ENCODE results near the gene ALOX12B. TPM values are rescaled to one million over a fixed set of nuclear protein-coding genes. Genes with fewer than 3 reads are reported as not detected.
A peak's percentile ranks its signal among the peaks of the same experiment; 100 is the strongest.

Gene ALOX12B
- total and polyA plus RNA-seq, 4 donors = not detected

DNA sequence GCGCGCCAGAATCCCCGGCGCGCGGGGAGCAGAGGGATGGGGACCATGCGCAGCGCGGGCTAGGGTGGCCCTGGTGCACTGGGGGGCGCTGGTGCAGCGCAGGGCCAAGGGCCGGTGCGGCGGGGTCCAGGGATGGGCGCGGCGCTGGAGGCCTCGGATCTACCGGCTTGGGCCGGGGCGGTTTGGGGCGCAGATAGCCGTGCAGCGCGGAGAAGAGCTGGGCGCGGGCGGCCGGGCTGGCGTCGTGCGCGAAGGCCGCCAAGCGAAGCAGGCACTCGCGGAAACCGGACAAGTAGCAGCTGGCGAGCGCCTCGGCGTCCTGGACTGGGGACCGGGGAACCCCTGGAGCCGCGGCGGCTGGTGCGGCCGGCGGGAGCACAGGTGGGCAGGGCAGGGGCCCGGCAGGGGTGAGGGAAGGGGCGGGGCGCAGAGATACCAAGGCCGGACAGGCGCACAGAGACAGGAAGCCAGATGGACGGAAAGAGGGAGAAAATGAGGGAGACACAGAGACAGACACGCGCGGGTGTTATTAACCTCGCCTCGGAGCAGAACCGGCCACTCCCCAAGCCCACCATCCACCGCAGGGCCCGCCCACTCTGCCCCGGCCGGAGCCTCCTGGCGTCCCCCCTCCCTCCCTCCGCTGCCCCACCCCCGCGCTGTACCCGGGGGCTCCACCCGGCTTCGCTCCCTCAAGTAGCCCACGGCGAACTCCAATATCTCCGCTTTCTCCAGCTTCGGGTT is 34.3 kb upstream of the ALOX12B start:
- Histone ChIP-seq H3K4me3 (ENCODE audit: low read depth in 1 of 3, low read length in 3 of 3) (peak overlapping the region in 2 of 3 donors; percentile 15 to 40), H3K27me3 (ENCODE audit: control insufficient read depth in 4 of 4, insufficient read depth in 4 of 4, low read length in 3 of 4) (peaks cover 4 to 16% (median 6%) of the 10 kb centered on the region in 4 donors), H3K4me1 (ENCODE audit: control insufficient read depth in 4 of 4, insufficient read depth in 4 of 4, low read length in 3 of 4) (peaks cover 28 to 83% (median 69%) of the 10 kb centered on the region in 4 donors), H3K36me3 (ENCODE audit: control insufficient read depth in 4 of 4, insufficient read depth in 3 of 4, low read depth in 1 of 4, low read length in 3 of 4) (no peaks in the 10 kb centered on the region), H3K27ac (ENCODE audit: low read depth in 1 of 2, low read length in 2 of 2) (no peak overlapping the region), H3K9me3 (ENCODE audit: control insufficient read depth in 4 of 4, low read length in 3 of 4) (no peaks in the 10 kb centered on the region), H3K9ac (ENCODE audit: low read depth in 1 of 2, low read length in 2 of 2) (no peak overlapping the region)
- DNase-seq (ENCODE audit: low spot score) = no peak
- TF ChIP-seq, protein P1, sequence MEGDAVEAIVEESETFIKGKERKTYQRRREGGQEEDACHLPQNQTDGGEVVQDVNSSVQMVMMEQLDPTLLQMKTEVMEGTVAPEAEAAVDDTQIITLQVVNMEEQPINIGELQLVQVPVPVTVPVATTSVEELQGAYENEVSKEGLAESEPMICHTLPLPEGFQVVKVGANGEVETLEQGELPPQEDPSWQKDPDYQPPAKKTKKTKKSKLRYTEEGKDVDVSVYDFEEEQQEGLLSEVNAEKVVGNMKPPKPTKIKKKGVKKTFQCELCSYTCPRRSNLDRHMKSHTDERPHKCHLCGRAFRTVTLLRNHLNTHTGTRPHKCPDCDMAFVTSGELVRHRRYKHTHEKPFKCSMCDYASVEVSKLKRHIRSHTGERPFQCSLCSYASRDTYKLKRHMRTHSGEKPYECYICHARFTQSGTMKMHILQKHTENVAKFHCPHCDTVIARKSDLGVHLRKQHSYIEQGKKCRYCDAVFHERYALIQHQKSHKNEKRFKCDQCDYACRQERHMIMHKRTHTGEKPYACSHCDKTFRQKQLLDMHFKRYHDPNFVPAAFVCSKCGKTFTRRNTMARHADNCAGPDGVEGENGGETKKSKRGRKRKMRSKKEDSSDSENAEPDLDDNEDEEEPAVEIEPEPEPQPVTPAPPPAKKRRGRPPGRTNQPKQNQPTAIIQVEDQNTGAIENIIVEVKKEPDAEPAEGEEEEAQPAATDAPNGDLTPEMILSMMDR (IDR thresholded peaks at IDR 0.05; ENCODE audit: low read depth, low read length, missing input control) = peak; percentile 23
- no peak for TF ChIP-seq YY1 (IDR thresholded peaks at IDR 0.05)
- 2% methylated on average over 76 of the region's 76 CpGs for WGBS

DNA sequence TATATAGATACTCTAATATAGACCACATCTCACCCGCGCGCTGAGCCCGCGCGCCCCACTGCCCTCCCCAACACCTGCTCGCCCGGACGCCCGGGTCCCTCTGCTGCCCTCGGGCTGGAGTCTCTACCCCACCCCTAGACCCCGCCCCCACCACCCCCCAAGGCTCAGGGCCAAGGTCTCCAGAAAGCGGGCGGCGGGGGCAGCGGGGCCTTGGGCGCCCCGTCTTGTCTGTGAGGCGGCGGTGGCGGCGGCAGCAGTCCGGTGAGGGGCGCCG is 33.8 kb upstream of the ALOX12B start:
- Histone ChIP-seq H3K36me3 (ENCODE audit: control insufficient read depth in 4 of 4, insufficient read depth in 3 of 4, low read depth in 1 of 4, low read length in 3 of 4) (no peaks in the 10 kb centered on the region), H3K27ac (ENCODE audit: low read depth in 1 of 2, low read length in 2 of 2) (no peak overlapping the region), H3K4me1 (ENCODE audit: control insufficient read depth in 4 of 4, insufficient read depth in 4 of 4, low read length in 3 of 4) (peaks cover 28 to 79% (median 68%) of the 10 kb centered on the region in 4 donors), H3K9ac (ENCODE audit: low read depth in 1 of 2, low read length in 2 of 2) (no peak overlapping the region), H3K9me3 (ENCODE audit: control insufficient read depth in 4 of 4, low read length in 3 of 4) (no peaks in the 10 kb centered on the region), H3K4me3 (ENCODE audit: low read depth in 1 of 3, low read length in 3 of 3) (peak overlapping the region in 1 of 3 donors; percentile 40), H3K27me3 (ENCODE audit: control insufficient read depth in 4 of 4, insufficient read depth in 4 of 4, low read length in 3 of 4) (peaks cover 2 to 21% (median 6%) of the 10 kb centered on the region in 4 donors)
- TF ChIP-seq GABPA (IDR thresholded peaks at IDR 0.05 in 1 of 2, conservative IDR thresholded peaks at IDR 0.05 in 1 of 2) (no peak), JUND (IDR thresholded peaks at IDR 0.05) (no peak), TAF1 (conservative IDR thresholded peaks at IDR 0.05) (no peak), EGR1 (IDR thresholded peaks at IDR 0.05; ENCODE audit: low read depth in 2 of 2) (no peak), FOXA2 (IDR thresholded peaks at IDR 0.05) (no peak), FOXA1 (IDR thresholded peaks at IDR 0.05) (no peak)
- TF ChIP-seq, protein P2, sequence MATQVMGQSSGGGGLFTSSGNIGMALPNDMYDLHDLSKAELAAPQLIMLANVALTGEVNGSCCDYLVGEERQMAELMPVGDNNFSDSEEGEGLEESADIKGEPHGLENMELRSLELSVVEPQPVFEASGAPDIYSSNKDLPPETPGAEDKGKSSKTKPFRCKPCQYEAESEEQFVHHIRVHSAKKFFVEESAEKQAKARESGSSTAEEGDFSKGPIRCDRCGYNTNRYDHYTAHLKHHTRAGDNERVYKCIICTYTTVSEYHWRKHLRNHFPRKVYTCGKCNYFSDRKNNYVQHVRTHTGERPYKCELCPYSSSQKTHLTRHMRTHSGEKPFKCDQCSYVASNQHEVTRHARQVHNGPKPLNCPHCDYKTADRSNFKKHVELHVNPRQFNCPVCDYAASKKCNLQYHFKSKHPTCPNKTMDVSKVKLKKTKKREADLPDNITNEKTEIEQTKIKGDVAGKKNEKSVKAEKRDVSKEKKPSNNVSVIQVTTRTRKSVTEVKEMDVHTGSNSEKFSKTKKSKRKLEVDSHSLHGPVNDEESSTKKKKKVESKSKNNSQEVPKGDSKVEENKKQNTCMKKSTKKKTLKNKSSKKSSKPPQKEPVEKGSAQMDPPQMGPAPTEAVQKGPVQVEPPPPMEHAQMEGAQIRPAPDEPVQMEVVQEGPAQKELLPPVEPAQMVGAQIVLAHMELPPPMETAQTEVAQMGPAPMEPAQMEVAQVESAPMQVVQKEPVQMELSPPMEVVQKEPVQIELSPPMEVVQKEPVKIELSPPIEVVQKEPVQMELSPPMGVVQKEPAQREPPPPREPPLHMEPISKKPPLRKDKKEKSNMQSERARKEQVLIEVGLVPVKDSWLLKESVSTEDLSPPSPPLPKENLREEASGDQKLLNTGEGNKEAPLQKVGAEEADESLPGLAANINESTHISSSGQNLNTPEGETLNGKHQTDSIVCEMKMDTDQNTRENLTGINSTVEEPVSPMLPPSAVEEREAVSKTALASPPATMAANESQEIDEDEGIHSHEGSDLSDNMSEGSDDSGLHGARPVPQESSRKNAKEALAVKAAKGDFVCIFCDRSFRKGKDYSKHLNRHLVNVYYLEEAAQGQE (IDR thresholded peaks at IDR 0.05) = no peak
- TF ChIP-seq, protein P3, sequence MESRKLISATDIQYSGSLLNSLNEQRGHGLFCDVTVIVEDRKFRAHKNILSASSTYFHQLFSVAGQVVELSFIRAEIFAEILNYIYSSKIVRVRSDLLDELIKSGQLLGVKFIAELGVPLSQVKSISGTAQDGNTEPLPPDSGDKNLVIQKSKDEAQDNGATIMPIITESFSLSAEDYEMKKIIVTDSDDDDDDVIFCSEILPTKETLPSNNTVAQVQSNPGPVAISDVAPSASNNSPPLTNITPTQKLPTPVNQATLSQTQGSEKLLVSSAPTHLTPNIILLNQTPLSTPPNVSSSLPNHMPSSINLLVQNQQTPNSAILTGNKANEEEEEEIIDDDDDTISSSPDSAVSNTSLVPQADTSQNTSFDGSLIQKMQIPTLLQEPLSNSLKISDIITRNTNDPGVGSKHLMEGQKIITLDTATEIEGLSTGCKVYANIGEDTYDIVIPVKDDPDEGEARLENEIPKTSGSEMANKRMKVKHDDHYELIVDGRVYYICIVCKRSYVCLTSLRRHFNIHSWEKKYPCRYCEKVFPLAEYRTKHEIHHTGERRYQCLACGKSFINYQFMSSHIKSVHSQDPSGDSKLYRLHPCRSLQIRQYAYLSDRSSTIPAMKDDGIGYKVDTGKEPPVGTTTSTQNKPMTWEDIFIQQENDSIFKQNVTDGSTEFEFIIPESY (IDR thresholded peaks at IDR 0.05) = no peak
- TF ChIP-seq, protein P4, sequence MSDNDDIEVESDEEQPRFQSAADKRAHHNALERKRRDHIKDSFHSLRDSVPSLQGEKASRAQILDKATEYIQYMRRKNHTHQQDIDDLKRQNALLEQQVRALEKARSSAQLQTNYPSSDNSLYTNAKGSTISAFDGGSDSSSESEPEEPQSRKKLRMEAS (IDR thresholded peaks at IDR 0.05) = no peak
- TF ChIP-seq, protein P5, sequence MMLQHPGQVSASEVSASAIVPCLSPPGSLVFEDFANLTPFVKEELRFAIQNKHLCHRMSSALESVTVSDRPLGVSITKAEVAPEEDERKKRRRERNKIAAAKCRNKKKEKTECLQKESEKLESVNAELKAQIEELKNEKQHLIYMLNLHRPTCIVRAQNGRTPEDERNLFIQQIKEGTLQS (IDR thresholded peaks at IDR 0.05) = no peak
- DNase-seq (ENCODE audit: low spot score) = no peak
- 3% methylated on average over 25 of the region's 25 CpGs for WGBS

All from liver (tissue), 9 donors.